ENCODE results near the gene MAPK7.

- TF ChIP-seq POLR2A (IDR thresholded peaks at IDR 0.05): no peak
- no peak for TF ChIP-seq CTCF (IDR thresholded peaks at IDR 0.05)
- TF ChIP-seq EP300 (IDR thresholded peaks at IDR 0.05): no peak
Observed at GRCh38 chr17:19365499-19365817, 12.8 kb upstream of the MAPK7 start.
